ENCODE data around the gene NAE1. TPM values are rescaled to one million over a fixed set of nuclear protein-coding genes. Genes with fewer than 3 reads are reported as not detected.
"Not testable (repeated sequence)": the region's sequence is repeated elsewhere in the genome, so short reads cannot be mapped to it uniquely, and the experiment has no call there.

Gene NAE1
- total and polyA plus RNA-seq, 8 donors, result 4.5 to 72.1 (median 28.8) TPM

DNA sequence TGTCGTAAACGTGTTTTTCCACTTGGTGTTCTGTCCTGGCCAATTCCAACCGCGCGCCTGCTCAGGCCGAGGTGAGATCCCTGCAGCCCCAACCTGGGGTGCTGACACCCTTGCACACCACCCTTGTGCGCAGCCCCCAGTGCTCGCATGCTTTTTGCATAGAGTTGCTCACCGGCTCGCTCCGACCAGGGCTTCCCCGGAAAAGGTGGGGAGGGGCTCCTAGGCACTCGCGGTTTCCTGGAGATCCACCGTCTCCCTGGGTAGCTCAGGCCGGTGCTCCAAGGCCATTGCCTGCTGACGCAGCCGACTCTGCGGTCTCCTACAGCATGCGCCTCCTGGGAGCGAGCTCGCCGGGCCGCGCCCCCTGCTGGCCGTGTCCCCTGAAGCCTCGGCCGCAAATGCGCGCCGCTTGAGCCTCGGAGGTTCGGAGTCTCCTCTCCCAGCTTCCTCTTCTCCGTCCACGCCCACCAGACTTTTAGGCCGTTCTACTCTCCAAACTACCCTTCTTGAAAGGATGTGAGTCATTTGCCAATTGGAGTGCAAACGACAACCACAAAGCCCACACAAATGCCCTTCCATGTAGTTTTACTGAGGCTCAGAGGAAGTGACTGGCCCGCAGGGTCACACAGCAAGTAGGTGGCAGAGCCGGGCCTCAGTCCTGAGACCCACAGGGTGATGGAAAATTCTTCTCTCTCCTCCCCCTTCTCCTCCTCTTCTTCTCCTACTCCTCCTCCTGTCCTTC is 42.3 kb upstream of the NAE1 start:
- WGBS, 5 donors, result 2 to 6% (median 5%) methylated on average over 29 to 39 of the region's 39 CpGs
- intact Hi-C loops (cut with DNase I; ENCODE audit: low total_unique reads), result no loop called here

GRCh38 chr16:66872559-66872942 is 41.8 kb upstream of the NAE1 start:
- DNase-seq, result no peak
- no peaks in the 10 kb centered on the region for H3K36me3 ChIP-seq
- intact Hi-C loops (cut with DNase I; ENCODE audit: low total_unique reads), result no loop called here
- peak overlapping the region in 4 of 5 donors; percentile 64 to 75 (median 66) for H3K27ac ChIP-seq
- peaks cover 7 to 26% (median 15%) of the 10 kb centered on the region in 4 donors for H3K4me1 ChIP-seq
- H3K27me3 ChIP-seq, result no peaks in the 10 kb centered on the region
- WGBS, 5 donors, result 37 to 57% (median 42%) methylated on average over 4 of the region's 4 CpGs
- no peaks in the 10 kb centered on the region for H3K9me3 ChIP-seq
- no peak for TF ChIP-seq EP300 (IDR thresholded peaks at IDR 0.05)
- no peak for TF ChIP-seq POLR2A (IDR thresholded peaks at IDR 0.05)
- TF ChIP-seq POLR2AphosphoS5 (IDR thresholded peaks at IDR 0.05), result no peak
- TF ChIP-seq CTCF (IDR thresholded peaks at IDR 0.05), result no peak
- H3K4me3 ChIP-seq, result peak overlapping the region in 3 of 4 donors; percentile 31 to 41 (median 40)

More for the DNA sequence above, 42.3 kb upstream of the NAE1 start:
- TF ChIP-seq POLR2AphosphoS5 (IDR thresholded peaks at IDR 0.05) (peak in 2 of 3 donors; percentile 30 to 75), CTCF (IDR thresholded peaks at IDR 0.05) (peak in 5 of 7 experiments; percentile 72 to 95 (median 85)), POLR2A (IDR thresholded peaks at IDR 0.05) (no peak)
- Histone ChIP-seq H3K9me3 (no peaks in the 10 kb centered on the region), H3K4me3 (peak overlapping the region; percentile 31 to 41 (median 38)), H3K4me1 (peaks cover 7 to 26% (median 13%) of the 10 kb centered on the region in 4 donors), H3K27ac (peak overlapping the region in 4 of 5 donors; percentile 64 to 75 (median 66)), H3K27me3 (no peaks in the 10 kb centered on the region), H3K36me3 (no peaks in the 10 kb centered on the region)
- peak; percentile 91 to 95 for DNase-seq

- Histone ChIP-seq H3K36me3 (no peaks in the 10 kb centered on the region), H3K4me1 (peaks cover 7 to 26% (median 15%) of the 10 kb centered on the region in 4 donors), H3K9me3 (no peaks in the 10 kb centered on the region), H3K27ac (no peak overlapping the region), H3K27me3 (no peaks in the 10 kb centered on the region), H3K4me3 (no peak overlapping the region)
- intact Hi-C loops (cut with DNase I; ENCODE audit: low total_unique reads), result no loop called here
- peak in 1 of 2 donors; percentile 32 for DNase-seq
- WGBS, 5 donors, result 49 to 78% (median 66%) methylated on average over 3 of the region's 3 CpGs
- no peak for TF ChIP-seq CTCF (IDR thresholded peaks at IDR 0.05)
- TF ChIP-seq POLR2A (IDR thresholded peaks at IDR 0.05), result no peak
- no peak for TF ChIP-seq POLR2AphosphoS5 (IDR thresholded peaks at IDR 0.05)
- TF ChIP-seq EP300 (IDR thresholded peaks at IDR 0.05), result no peak
These were observed 41.1 kb upstream of the NAE1 start for GRCh38 chr16:66871840-66872239.

DNA sequence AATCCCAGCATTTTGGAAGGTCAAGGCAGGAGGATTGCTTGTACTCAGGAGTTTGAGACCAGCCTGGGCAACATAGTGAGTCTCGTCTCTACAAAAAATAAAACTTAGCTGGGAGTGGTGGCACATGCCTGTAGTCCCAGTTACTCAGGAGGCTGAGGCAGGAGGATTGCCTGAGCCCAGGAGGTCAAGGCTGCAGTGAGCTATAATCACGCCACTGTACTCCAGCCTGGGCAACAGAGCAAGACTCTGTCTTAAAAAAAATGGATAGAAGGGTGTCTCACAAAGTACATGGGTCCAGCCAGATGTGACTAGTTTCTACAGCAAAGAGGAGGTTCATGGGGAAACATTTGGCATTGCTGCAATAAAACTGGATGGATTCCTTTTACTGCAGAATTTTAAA is 40.6 kb upstream of the NAE1 start:
- H3K36me3 ChIP-seq; DNase-seq; H3K9me3 ChIP-seq; H3K4me3 ChIP-seq; H3K27me3 ChIP-seq; intact Hi-C loops (cut with DNase I; ENCODE audit: low total_unique reads); H3K27ac ChIP-seq: not testable (repeated sequence)
- H3K4me1 ChIP-seq, result peaks cover 7 to 26% (median 15%) of the 10 kb centered on the region in 4 donors
- WGBS, 5 donors, result 91 to 98% (median 97%) methylated on average over 2 of the region's 2 CpGs

GRCh38 chr16:66869424-66869823 is 38.6 kb upstream of the NAE1 start:
- no peak for TF ChIP-seq POLR2A (IDR thresholded peaks at IDR 0.05)
- TF ChIP-seq CTCF (IDR thresholded peaks at IDR 0.05), result no peak
- no peak for TF ChIP-seq EP300 (IDR thresholded peaks at IDR 0.05)
- no peak for TF ChIP-seq POLR2AphosphoS5 (IDR thresholded peaks at IDR 0.05)
- Histone ChIP-seq H3K27me3 (no peaks in the 10 kb centered on the region), H3K9me3 (no peaks in the 10 kb centered on the region), H3K4me3 (no peak overlapping the region), H3K27ac (no peak overlapping the region), H3K4me1 (peaks cover 7 to 25% (median 15%) of the 10 kb centered on the region in 4 donors), H3K36me3 (no peaks in the 10 kb centered on the region)
- no peak for DNase-seq
- 88 to 100% (median 96%) methylated on average over 1 of the region's 1 CpG for WGBS, 5 donors
- intact Hi-C loops (cut with DNase I; ENCODE audit: low total_unique reads), result loop anchor here (10.0 kb wide), 1 partner anchor 135 kb away; no protein-coding TSS in a partner anchor
